ENCODE measurements around the gene UBA3. TPM values are rescaled to one million over a fixed set of nuclear protein-coding genes. Genes with fewer than 3 reads are reported as not detected.
A peak's percentile ranks its signal among the peaks of the same experiment; 100 is the strongest.

Gene UBA3
- total and polyA plus RNA-seq, 2 of the 13 experiments (the other 11 are each of a cell fraction or from before 2014, with no cell fraction given), result 40.7 to 49.0 TPM

DNA sequence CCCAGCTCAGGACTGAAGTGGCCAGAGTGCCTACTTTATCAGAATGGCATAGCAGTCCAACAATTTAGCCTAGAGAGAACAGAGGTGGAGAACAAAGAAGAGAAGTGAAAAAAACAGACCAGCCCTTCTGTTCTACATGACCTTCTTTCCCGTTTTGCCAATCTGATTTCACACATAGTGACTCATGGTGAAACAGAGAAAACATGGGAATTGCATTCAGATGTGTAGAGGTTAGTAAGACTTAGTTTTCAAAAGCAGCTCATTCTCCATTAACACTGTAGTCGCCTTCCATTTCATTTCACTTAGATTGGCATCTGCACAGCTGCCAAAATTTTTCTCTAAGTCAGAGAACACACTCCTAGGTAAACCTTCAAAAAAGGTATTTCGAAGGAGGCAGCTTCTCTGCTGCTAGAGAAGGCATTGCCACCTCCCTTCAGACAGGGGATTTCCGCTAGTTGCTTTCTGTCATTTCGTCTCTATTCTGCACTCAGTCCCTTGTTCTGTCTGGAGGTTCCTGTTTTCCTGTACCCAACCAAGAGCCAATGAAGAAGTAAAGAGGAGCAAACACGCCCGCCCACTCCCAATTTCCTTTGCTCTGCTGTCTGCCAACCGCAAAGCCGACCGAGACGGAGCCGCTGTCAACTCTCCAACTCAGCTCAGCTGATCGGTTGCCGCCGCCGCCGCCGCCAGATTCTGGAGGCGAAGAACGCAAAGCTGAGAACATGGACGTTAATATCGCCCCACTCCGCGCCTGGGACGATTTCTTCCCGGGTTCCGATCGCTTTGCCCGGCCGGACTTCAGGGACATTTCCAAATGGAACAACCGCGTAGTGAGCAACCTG is 4.4 kb upstream of the UBA3 start, which contains the start of gene ARL6IP5 (continued):
- TF ChIP-seq, protein P1, sequence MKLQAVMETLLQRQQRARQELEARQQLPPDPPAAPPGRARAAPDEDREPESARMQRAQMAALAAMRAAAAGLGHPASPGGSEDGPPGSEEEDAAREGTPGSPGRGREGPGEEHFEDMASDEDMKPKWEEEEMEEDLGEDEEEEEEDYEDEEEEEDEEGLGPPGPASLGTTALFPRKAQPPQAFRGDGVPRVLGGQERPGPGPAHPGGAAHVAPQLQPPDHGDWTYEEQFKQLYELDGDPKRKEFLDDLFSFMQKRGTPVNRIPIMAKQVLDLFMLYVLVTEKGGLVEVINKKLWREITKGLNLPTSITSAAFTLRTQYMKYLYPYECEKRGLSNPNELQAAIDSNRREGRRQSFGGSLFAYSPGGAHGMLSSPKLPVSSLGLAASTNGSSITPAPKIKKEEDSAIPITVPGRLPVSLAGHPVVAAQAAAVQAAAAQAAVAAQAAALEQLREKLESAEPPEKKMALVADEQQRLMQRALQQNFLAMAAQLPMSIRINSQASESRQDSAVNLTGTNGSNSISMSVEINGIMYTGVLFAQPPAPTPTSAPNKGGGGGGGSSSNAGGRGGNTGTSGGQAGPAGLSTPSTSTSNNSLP (IDR thresholded peaks at IDR 0.05; ENCODE audit: low read depth, low read length), result 0 out of 2 replicates have a peak, but pooled peaks have one; percentile 7
- no peak for TF ChIP-seq ATF1 (CRISPR knock-in tag; IDR thresholded peaks at IDR 0.05)
- TF ChIP-seq, protein P2, sequence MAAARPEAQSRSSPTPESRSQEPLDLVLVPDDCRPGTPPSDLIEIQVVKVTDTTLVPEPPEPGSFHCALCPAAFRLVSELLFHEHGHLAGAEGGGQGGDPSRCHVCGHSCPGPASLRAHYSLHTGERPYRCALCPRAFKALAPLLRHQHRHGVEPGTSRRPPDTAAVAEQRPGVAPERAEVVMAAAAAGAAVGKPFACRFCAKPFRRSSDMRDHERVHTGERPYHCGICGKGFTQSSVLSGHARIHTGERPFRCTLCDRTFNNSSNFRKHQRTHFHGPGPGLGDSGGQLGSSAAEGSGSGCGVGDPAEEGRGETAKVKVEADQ (CRISPR knock-in tag; IDR thresholded peaks at IDR 0.05; ENCODE audit: borderline replicate concordance), result no peak; the same call in 1 of the 2 replicates
- TF ChIP-seq PHB2 (IDR thresholded peaks at IDR 0.05; ENCODE audit: partially characterized antibody), result no peak
- TF ChIP-seq ZSCAN31 (CRISPR knock-in tag; IDR thresholded peaks at IDR 0.05; ENCODE audit: low read depth), result no peak
- TF ChIP-seq ZNF263 (CRISPR knock-in tag; IDR thresholded peaks at IDR 0.05), result no peak
- TF ChIP-seq, protein P3, sequence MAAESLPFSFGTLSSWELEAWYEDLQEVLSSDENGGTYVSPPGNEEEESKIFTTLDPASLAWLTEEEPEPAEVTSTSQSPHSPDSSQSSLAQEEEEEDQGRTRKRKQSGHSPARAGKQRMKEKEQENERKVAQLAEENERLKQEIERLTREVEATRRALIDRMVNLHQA (CRISPR knock-in tag; IDR thresholded peaks at IDR 0.05), result no peak

DNA sequence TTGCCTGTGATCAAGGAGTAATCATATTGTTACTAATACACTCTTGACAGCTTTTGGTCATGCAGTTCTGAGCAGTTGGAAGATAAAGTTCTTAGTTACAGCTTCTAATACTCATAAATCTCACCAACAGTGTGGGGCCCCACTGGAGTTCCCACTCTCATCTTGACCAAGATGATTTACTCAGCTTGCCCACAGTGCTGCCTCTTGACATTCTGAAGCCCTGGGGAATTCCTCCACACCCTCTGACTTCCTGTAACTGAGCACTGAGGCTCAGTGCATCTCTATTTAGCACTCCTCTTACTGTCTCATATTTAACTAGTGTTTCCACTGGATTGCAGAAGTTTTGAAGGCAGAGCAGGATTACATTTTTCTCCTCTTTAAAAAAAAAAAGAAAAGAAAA is 2.6 kb upstream of the UBA3 start:
- Histone ChIP-seq H3K4me2 (ENCODE audit: low read depth, low read length) (no peak overlapping the region), H3K9me3 (ENCODE audit: low read length) (no peaks in the 10 kb centered on the region), H3K9ac (ENCODE audit: insufficient read depth, low read depth, low read length) (no peak overlapping the region), H3K4me3 (replicated peaks in 1 of 3; ENCODE audit: insufficient read depth in 1 of 3, low read depth in 2 of 3, low read length in 3 of 3) (no peak overlapping the region), H2AFZ (ENCODE audit: low read length) (no peak overlapping the region), H3K27me3 (ENCODE audit: control insufficient read depth in 1 of 2, insufficient read depth in 2 of 2, low read length in 2 of 2) (no peaks in the 10 kb centered on the region; a peak in 1 of 5 replicates), H3K4me1 (ENCODE audit: insufficient read depth, low read length) (peaks cover 70% of the 10 kb centered on the region), H3K79me2 (ENCODE audit: insufficient read depth, low read length) (peaks cover 28% of the 10 kb centered on the region), H3K36me3 (replicated peaks in 1 of 2; ENCODE audit: control insufficient read depth in 1 of 2, insufficient read depth in 2 of 2, low read length in 2 of 2) (no peaks in the 10 kb centered on the region), H3K27ac (ENCODE audit: extremely low read length, insufficient read depth, low read length) (no peak overlapping the region), H4K20me1 (ENCODE audit: insufficient read depth, low read length) (no peaks in the 10 kb centered on the region)
- FAIRE-seq (no peak), ATAC-seq (no peak), DNase-seq (ENCODE audit: low spot score) (no peak)
- POLR2A ChIA-PET, result no interaction called here
- in situ Hi-C loops (cut with HindIII; ENCODE audit: extremely low pct_ligation_motif_present, low pct_unique_long_range_greater_than_20kb) (no loop called here), intact Hi-C loops (cut with micrococcal nuclease; ENCODE audit: unreplicated experiment) (no loop called here)
- CTCF ChIA-PET (ENCODE audit: low intra/inter-chr PET ratio, low total read pairs), result no interaction called here
- BruUV-seq (replicated peaks), result no TSS peak
- TF ChIP-seq ZNF451 (CRISPR knock-in tag; IDR thresholded peaks at IDR 0.05) (no peak), SNAI1 (CRISPR knock-in tag; IDR thresholded peaks at IDR 0.05; ENCODE audit: borderline replicate concordance) (no peak), NFIB (CRISPR knock-in tag; IDR thresholded peaks at IDR 0.05; ENCODE audit: borderline replicate concordance) (no peak), TCF7L2 (IDR thresholded peaks at IDR 0.05; ENCODE audit: low read depth, low read length) (no peak), ZFP37 (CRISPR knock-in tag; IDR thresholded peaks at IDR 0.05; ENCODE audit: borderline replicate concordance) (no peak), ZNF761 (CRISPR knock-in tag; conservative IDR thresholded peaks at IDR 0.05) (no peak), HOXA7 (CRISPR knock-in tag; IDR thresholded peaks at IDR 0.05) (no peak), ZBTB7B (CRISPR knock-in tag; IDR thresholded peaks at IDR 0.05) (no peak), ZFAT (CRISPR knock-in tag; conservative IDR thresholded peaks at IDR 0.05) (no peak), HHEX (CRISPR knock-in tag; IDR thresholded peaks at IDR 0.05) (no peak), ZSCAN21 (CRISPR knock-in tag; IDR thresholded peaks at IDR 0.05; ENCODE audit: borderline replicate concordance) (no peak), REL (CRISPR knock-in tag; conservative IDR thresholded peaks at IDR 0.05) (no peak)
- TF ChIP-seq, protein P4, sequence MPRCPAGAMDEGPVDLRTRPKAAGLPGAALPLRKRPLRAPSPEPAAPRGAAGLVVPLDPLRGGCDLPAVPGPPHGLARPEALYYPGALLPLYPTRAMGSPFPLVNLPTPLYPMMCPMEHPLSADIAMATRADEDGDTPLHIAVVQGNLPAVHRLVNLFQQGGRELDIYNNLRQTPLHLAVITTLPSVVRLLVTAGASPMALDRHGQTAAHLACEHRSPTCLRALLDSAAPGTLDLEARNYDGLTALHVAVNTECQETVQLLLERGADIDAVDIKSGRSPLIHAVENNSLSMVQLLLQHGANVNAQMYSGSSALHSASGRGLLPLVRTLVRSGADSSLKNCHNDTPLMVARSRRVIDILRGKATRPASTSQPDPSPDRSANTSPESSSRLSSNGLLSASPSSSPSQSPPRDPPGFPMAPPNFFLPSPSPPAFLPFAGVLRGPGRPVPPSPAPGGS (CRISPR knock-in tag; IDR thresholded peaks at IDR 0.05), result no peak
